Left kidney (tissue), 2 donors: ENCODE results near the gene BCAN. TPM values are rescaled to one million over a fixed set of nuclear protein-coding genes. Genes with fewer than 3 reads are reported as not detected.

Experiments used
- DNase-seq: peaks from one replicate; pipeline ENCODE4 v3.0.0-alpha.2; 2013
- polyA plus RNA-seq: library from polyadenylated mRNA; unstranded; fragments of 120-200 nt; gene quantifications from one replicate; pipeline ENCODE4 v1.2.1, GENCODE V29; 2013; ENCODE audit not compliant: insufficient read length

The BCAN gene
- polyA plus RNA-seq, 1 donor = 0.08 TPM

DNA sequence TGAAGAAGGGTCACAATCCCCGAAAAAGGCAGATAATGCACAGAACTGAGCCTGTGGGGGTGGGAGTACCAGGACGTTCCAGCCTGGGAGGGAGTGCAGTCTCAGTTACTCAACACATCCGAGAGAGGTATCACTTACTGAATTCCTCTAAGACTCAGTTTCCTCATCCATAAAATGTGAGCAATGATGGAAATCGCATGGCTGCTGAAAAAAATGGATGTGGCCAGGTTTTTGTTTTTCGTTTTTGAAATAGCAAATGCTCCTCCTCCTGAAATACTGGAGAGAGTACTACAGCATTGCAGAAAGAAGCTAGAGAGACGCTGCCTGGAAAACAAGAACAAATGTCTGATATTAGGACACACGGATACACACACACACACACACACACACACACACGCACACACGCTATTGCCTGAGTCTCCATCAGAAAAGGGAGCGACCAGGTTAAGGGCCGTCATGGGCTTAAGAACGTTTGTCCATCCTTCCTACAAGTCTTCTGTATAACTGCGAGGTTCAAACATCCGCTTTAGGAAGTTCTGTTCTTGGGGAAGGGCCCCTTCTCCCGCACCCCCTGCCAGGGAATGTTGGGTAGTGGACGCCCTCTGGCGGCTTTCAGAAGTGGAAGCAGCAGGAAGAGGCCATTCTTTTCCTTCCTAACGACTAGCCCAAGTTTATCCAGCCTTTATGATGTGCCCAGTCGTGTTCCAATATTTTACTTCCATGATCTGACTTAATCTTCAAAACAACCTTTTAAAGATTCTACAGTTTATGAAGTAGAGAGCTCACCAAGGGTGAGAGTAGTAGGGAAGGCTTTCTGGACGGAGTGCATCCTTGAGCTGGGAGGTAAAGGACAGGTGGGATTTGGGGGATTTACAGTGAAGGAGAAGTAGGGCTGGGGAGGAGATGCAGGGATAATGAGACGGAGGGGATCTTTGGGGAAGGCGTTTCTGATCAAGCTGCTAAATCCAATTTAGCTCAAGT is 36.0 kb downstream of the BCAN start:
- DNase-seq = no peak

DNA sequence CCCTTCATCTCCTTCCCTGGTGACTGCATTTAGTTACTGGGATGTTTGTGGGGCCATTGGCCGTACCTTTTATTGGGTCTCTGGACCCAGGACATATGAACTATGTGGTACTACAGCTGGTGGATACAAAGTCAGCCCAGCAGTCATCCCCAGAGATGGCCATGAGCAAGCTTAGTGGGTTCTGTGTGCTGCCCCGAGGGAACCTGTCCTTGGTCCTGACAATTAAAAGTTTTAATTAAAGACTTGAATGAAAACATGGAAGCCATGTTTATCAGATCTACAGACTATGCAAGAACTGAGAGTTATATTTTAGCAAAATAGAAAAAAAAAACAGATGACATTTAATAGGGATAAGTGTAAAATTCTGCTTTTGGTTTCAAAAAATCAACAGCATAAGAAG is 38.1 kb downstream of the BCAN start:
- no peak for DNase-seq

DNA sequence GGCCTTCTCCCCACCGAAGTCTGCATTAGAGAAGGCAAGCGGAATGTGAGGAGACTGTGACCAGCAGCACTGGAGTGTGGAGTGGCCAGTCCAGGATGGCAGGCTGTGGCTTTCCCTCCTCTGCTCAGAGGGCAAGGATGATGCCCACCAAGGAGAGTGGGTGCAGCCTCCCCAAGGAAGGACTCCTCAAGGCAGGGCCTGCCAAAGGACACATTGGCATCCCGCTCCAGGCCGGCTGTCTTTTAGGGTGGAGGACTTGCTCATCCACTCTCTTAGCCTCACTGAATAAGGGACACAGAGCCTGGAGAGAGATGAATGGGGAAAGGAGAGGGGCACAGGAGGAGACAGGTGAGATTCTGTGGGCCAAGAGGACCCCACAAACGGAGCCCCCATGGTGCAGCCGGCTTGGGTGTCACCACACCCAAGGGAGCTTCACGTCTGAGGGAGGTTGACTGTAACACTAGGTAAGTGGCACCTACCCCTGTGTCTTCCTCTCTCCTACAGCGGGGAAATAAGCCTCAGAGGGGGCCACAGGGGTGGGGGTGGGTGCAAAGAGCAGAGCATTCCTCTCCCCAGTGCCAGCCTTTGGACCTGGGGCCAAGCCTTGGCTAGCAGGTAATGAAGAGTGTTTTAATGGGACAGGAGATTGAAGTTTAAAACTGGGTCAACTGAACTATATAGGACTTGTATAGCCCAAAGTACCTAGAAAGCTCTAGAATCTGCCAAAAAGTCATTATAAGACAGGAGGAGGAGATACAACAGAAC is 39.5 kb downstream of the BCAN start:
- no peak for DNase-seq

DNA sequence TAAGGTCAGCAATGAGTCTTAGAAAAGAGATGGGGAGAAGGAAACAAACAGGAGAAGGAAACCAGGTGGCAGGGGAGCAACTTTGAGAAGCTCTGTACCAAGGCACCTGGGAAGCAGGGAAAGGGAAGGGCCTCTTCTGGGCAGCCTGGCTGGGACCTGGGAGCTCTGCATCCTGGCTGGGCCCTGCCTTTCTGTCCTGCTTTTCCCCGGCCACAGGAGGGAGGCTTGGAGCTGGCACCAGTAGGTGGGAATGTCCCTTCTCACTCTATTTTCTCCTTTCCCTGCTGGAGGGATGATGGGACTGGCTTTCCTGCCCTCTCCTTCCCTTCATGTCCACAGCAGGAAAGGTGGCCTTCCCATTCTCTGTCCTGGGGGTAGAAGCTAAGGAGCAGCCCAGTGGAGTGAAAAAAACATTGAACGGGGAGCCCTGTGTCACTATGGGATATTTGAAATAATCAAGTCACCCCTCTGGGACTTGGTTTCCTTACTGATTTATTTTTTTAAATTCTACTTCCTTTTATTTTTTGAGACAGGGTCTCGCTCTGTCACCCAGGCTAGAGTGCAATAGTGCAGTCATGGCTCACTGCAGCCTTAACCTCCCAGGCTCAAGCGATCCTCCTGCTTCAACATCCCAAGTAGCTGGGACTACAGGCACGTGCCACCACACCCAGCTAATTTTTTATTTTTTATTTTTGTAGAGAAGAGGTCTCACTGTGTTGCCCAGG is 40.4 kb downstream of the BCAN start:
- no peak for DNase-seq

DNA sequence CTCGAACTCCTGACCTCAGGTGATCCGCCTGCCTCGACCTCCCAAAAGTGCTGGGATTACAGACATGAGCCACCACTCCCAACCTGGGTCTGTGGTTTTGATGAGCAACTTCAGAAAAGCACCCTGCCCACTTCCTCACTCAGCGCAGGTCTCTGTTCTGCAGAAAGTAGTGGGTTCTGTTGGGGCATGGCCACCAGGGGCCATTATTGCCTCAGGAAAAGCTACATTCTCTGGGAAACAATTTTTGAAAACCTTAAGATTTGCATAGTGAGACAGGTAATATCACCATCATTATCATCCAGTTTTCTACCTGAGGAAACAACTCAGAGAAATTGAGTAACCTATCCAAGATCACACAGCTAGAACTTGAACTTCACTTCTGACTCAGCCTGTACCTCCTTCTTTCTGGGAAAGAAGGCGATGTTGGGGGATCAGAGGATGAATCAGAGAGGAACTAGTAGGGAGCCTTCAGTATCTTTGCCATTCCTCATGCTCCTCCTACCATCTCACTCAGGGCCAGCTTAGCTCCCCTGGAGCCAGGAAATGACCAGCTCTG is 42.4 kb downstream of the BCAN start:
- no peak for DNase-seq

DNA sequence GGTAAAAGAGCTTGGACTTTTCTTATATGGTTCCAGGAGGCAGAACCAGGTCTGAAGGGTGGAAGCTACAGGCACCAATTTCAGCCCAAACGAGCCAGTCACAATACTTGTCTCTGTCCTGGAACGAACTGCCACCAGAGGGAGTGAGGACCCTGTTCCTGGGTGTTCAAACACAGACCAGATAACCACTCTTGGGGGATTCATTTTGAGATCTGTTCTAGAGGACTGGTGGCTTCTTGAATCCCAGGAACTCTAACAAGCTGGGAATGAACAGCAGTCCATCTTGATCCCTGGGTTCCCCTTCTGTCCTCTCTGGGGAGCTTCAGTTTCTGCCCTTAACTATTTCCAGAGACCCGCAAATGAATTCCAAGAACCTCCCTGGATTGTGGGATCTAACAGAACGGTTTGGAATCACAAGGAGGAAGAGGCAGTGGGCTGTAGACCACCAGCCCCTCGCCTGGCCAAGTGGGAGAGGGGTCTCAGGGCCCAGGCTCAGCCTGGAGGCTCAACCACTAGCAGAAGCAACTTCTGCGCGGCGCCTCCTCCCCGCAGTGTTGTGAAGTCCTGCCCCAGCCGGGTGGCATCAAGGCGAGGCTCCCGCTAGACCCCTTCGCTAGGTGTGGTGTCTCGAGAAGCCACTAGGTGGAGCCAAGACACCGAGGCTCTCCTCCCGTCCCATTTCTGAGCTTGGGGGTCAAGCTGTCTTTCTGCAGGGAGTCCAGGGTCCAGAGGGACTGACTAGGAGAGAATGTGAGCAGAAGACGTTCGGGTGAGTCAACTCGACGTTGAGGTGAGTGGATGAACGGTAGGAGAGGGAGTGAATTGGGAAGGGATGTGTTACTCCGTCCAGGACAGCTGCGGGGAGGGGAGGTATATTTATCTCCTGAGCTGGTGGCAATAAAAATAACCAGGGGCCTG is 47.4 kb downstream of the BCAN start:
- peak; percentile 91 for DNase-seq

DNA sequence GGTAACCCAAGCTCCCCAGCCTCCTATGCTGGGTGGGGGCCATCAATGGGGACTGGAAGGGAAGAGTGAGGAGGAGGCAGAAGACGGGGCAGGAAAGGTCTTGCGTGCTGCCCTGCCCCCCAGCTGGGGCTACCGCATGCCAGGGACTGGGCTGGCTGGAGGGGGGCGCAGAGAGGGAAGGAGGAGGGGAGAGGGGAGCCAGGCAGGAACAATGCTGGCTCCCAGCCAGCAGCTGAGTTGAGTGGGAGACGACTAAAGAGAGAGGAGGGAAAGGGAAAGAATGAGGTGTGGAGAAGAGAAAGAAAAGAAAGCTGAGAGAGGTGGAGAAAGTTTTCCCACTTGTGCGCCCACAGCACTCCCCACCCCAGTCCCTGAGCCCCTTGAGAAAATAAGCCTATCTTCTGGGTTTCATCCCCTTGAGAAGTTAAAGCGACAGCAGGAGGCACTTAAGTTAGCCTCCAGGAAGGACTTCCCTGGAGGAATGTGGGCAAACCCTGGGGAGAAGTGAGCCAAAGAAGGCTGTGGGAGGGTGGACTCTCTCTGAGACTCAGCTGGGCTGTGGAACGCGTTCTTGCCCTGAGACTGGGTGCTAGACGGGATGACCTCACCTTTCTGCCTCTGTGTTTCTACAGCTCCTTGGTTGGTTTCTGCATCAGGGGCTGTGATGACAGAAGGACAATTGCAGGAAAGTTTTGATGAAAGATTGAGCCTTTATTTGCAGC is 48.2 kb downstream of the BCAN start:
- DNase-seq = peak; percentile 78

DNA sequence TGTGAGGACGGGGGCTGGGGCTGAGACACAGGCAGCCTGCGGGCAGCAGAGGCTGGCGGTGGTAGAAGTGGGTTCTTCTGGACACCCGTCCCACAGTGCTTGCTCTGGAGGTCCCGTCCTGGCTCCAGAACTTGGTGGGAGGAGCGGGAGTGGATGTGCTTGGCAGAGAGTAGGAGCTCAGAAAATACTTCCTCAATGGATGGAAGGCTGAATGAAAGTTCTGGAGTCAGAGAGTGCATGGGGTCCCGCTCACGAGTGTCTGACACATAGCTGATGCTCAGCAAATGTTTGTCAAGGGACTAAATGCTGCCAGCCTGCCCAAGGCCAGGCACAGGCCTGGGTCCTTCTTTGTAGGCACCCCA is 48.7 kb downstream of the BCAN start:
- no peak for DNase-seq

DNA sequence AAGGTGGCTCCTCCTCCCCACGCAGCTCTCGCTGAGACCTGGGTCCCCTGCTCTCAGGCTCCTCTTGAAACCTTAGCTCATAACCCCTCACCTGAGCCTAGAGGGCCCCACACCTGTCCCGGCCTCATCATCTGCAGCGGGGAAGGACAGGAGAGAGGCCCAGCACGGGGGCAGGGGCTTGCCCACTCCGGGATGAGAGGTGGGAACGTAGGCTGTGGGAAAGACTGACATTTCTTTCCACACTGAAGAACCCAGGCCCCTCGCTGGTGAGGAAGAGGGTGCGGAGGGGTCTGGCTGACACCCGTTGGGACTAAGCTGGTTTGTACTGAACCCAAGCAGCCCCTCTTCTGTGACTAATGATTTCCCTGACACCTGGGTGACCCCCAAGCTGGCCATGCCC is 49.3 kb downstream of the BCAN start:
- DNase-seq = no peak

DNA sequence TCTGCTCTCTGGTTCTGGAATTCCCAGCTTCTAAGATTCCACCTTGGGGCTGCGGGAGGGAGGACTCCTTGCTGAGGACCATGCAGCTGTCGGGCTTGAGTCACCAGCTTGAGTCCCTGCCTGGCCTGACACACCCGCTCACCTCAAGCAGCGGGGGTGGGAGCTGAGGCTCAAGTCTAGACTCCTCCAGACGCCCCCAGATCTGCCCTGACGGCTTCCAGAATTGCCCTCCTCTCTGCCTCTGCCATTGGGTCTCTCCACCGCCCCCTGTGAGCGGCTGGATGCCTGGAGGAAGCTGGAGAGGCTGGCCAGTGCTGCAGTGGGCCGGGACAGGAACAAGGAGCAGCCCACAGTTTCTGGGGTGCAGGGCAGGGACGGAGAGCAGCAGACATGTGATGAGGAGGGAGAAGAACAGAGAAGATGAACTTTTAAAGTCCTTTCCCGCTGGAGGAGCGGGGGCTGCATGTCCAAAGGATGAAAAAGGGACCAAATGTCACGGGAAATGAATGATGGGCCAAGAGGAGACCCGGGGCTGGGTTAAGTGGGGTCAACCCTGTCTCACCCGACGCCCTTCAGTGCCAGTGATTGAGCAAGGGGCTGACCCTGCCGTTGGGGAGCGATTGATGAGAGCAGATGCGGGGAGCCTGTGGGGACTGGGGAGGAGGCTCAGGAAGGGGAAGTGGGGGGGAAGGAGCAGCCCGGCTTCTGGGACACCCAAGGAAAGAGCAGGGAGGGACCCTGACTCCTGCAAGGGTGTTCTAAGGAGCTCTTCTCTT is 49.9 kb downstream of the BCAN start:
- DNase-seq = peak; percentile 42

DNA sequence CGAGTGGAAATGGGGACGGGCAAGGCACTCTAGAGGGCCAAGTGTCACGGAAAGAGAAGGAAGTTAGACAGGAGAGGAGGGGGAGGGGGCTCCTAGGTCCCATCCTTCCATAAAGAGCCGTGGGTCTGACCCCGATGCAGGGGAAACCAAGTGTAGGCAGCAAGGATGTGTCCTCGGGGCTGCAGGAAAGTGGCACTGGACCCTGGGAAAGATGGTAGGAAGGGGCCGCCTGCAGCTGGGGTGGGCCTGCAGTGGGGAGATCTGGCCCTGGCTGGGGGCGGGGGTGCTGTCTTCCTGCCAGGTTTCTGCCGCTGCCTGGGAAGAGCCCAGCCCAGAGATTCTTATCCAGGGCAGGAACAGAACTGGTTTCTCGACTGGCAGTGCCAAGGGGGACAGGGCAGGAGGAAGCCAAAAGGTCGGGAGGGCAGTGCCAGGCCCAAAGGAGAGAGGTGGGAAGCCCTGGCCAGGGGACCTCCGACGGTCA is 50.6 kb downstream of the BCAN start:
- DNase-seq = peak; percentile 30

DNA sequence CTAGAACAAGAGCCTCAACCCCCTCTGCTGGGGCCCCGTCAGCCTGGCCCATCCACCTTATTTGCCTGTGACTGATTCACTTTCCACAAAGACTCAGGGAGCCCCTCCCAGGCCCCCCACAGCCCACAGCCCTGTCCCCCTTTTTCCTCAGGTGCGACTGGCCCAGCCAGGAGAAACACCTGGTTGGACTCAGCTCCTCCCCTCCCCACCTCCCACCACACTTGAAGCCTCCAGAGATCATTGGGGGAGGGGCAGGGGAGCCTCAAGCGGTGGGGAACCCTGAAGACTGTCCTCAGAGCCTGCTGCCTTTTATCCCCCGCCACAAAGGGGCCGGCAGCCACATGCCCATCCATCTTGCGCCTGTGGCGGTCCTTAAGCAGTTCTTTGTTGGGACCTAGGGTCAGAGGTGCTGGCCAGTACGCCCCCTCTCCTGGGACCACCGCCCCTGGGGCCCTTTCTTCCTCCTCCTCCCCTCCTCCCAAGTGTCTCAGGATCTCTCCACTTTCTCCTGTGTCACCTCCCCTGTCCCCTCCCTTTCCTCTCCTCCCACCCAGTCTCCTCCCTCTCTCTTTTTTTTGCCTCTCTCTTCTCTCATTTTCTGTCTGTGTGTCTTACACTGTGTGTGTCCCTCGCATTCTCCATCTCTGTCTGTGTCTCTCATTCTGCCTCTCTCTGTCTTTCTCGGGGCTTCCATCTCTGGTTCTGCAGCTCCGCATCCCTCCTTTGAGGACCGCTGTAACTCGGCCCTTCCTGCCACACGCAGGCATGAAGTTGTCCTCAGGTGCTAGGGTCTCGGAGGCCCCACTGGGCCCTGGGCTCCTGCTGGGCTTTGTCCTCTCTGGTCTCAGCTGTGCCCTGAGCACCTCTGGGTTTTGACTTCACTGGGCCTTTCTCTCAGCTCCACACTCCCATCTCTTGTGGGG is 51.3 kb downstream of the BCAN start:
- peak; percentile 90 for DNase-seq

DNA sequence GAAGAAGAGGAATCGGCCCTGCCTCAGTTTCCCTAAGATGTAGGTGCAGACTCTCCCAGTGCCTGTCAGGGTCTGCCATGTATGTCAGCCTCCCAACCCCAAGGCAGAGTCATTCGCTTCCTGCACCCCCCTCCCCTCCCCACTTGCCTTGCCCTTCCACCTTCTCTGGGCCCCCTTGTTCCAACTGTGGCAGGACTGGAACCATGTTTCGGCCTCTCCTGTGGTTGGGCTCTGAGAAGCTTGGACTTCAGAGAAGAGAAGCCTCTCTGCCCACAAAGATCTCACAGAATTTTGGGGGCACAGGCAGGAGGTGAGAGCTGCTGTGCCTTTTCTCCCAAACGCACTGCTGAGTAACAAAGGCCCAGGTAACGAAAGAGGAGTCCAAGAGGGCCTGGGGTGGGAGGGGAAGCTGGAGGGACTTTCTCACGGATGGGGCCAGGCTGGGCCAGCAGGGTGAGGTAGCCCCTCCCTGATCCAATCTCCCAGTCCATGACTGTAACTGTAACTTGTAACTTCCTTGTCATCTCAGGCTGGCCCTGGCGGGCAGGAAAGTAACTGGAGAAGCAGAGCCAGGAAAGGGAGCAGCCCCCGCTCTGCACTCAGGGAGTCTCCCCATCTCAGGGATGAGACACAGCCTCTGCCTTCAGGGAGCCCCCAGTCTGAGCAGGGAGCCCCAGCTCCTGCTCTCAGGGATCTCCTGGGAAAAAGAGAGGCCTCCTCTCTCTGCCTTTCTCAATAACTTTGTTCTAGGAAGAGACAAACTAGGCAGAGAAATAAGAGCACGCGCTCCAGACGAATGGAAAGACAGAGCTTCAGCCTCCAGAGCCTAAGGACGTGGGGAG is 52.2 kb downstream of the BCAN start:
- no peak for DNase-seq

DNA sequence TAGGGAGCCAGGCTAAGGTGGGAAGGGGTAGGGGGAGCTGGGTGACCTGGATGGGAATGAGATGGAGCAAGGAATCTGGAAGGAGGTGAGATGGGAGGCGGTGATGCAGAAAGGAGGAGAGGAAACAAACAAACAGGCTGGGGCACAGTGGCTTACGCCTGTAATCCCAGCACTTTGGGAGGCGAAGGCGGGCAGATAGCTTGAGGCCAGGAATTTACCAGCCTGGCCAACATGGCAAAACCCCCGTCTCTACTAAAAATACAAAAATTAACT is 52.7 kb downstream of the BCAN start:
- DNase-seq = no peak

DNA sequence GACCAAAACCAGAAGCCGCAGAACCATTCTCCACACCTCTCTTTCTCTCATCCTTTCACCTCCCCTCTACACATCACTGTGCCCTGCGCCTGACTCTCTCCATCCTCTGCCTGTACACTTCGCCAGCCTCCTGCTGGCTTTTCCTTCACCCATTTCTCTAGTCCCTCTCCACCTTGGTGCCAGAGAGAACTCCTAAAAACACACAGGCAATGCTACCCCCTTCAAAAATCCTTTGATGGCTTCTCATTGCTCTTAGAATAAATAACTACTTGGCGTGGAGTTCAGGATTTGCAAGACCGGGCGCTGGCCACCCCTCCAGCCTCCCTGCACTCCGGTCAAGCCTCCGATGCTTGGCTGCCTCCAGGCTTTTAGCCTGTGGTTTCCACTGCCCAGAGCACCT is 54.8 kb downstream of the BCAN start:
- DNase-seq = no peak

DNA sequence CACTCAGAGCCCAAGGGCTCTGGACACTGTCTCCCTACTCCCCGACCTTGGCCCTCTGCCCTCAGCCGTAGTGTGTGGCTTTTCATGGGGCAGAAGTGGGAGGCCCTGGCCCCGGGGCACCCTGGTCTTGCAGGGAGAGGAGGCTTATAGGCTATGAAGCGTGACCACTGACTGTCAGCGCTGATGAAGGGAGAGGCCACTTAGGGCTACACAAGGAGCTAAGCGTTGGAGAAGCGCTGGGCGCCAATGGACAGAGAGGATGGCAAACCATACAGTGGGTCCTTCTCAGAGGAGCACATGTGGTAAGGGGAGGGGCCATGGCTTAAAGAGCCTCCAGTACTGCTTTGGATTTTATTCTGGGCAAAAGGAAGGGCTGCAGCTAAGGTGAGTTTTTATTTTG is 55.6 kb downstream of the BCAN start:
- no peak for DNase-seq

DNA sequence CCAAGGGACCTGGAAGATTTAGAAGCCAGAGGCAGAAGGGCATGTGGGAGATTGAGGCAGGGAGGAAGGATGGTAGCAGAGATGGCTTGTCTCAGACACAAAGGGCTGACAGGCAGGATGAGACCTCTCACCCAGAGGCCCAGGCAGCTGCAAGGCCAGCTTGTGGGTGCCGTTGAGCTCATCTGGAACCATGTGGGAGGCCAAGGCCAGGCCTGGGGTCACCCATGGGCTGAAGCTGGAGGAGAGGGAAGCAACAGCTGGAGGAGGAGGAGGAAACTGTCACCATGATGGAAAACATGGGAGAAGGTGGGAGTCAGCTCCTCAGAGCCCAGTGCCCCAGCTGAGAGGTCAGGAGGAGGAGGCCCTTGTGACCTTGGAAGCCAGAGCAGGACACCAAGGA is 57.1 kb downstream of the BCAN start:
- DNase-seq = no peak
